PC-9 (cell line): ENCODE results near the gene KIAA0513. TPM values are rescaled to one million over a fixed set of nuclear protein-coding genes. Genes with fewer than 3 reads are reported as not detected.

Source experiments
- BruUV-seq: library from RNA; stranded (reverse); fragments of 400-500 nt; replicated peaks from 2 replicates; lab custom pipeline; 2021; lab: Mats Ljungman, UMichigan
- CTCF ChIA-PET: fragments of 300-600 bp; sonication (Branson Sonifier 250); formaldehyde crosslinking; loops from one replicate; lab custom pipeline; 2022; ENCODE audit warnings: antibody characterized with exemption; lab: Charles Lee
- POLR2A ChIA-PET: fragments of 300-600 bp; sonication (Branson Sonifier 250); formaldehyde crosslinking; loops from one replicate; lab custom pipeline; 2022; ENCODE audit warnings: antibody characterized with exemption; ENCODE audit not compliant: unreplicated experiment; lab: Charles Lee
- DNase-seq, 2 experiments: peaks; one replicate each; pipeline versions ENCODE4 v3.0.0 to v3.0.0-alpha.2; 2015 to 2022; ENCODE audit warnings: mixed read lengths in 1 of 2
- H2AFZ ChIP-seq: fragments of 200-600 bp; sonication (generic); 2 replicates; pipeline ENCODE4 v1.8.1; 2017; ENCODE audit warnings: antibody characterized with exemption
- H3F3A ChIP-seq: fragments of 200-600 bp; sonication (generic); 2 replicates; pipeline ENCODE4 v1.8.1; 2017; ENCODE audit warnings: antibody characterized with exemption, mild to moderate bottlenecking, low read depth; ENCODE audit not compliant: insufficient read depth
- H3K27ac ChIP-seq: fragments of 200-600 bp; sonication (generic); 2 replicates; pipeline ENCODE4 v1.6.1; 2016; ENCODE audit warnings: mixed run types
- H3K27me3 ChIP-seq: fragments of 200-600 bp; sonication (generic); 2 replicates; pipeline ENCODE4 v1.6.1; 2016; ENCODE audit warnings: low read depth, mixed run types; ENCODE audit not compliant: insufficient read depth
- H3K36me3 ChIP-seq: fragments of 200-600 bp; sonication (generic); 2 replicates; pipeline ENCODE4 v1.6.1; 2016; ENCODE audit warnings: low read depth, mixed run types
- H3K4me1 ChIP-seq: fragments of 200-600 bp; sonication (generic); replicated peaks from 2 replicates; pipeline ENCODE4 v1.6.1; 2016; ENCODE audit warnings: mixed run types; ENCODE audit not compliant: insufficient read depth
- H3K4me2 ChIP-seq: fragments of 200-600 bp; sonication (generic); 2 replicates; pipeline ENCODE4 v1.6.1; 2017; ENCODE audit warnings: mixed run types
- H3K4me3 ChIP-seq: fragments of 200-600 bp; sonication (generic); 2 replicates; pipeline ENCODE4 v1.6.1; 2016; ENCODE audit warnings: mixed run types
- H3K79me2 ChIP-seq: fragments of 200-600 bp; sonication (generic); 2 replicates; pipeline ENCODE4 v1.6.1; 2017; ENCODE audit warnings: low read depth, mixed run types
- H3K9me2 ChIP-seq: fragments of 200-600 bp; sonication (generic); 2 replicates; pipeline ENCODE4 v1.8.1; 2017; ENCODE audit warnings: mild to moderate bottlenecking; ENCODE audit not compliant: insufficient read depth
- H3K9me3 ChIP-seq: fragments of 200-600 bp; sonication (generic); 2 replicates; pipeline ENCODE4 v1.8.1; 2016; ENCODE audit warnings: low read depth; ENCODE audit not compliant: insufficient read depth
- H4K20me1 ChIP-seq: fragments of 200-600 bp; sonication (generic); 2 replicates; pipeline ENCODE4 v1.8.1; 2017; ENCODE audit not compliant: insufficient read depth
- CTCF ChIP-seq: fragments of 200-600 bp; sonication (generic); conservative IDR thresholded peaks from 2 replicates; pipeline ENCODE4 v1.6.1; 2017; ENCODE audit warnings: mixed run types, antibody characterized with exemption, mild to moderate bottlenecking, moderate library complexity
- EZH2 ChIP-seq: fragments of 200-600 bp; sonication (generic); IDR thresholded peaks from 2 replicates; pipeline ENCODE4 v1.8.0; 2017; ENCODE audit warnings: antibody characterized with exemption, low read depth
- intact Hi-C: fragments of 100-400 bp; cut with micrococcal nuclease; formaldehyde crosslinking; loops from one replicate; pipeline ENCODE4 v1.10.0; 2022; ENCODE audit not compliant: unreplicated experiment
- total RNA-seq: library from RNA; stranded (reverse); gene quantifications from 2 replicates; pipeline ENCODE4 v1.2.3, GENCODE V29; 2021

KIAA0513 gene
- total RNA-seq, 1 experiment from 2014 or later: 4.3 TPM

- Histone ChIP-seq H3F3A (peaks cover 14% of the 10 kb centered on the region), H3K36me3 (peaks cover 33% of the 10 kb centered on the region; the same call in 1 of the 2 replicates), H3K4me2 (peak overlapping the region; percentile 23), H2AFZ (no peak overlapping the region), H3K4me1 (peaks cover 24% of the 10 kb centered on the region), H3K27me3 (no peaks in the 10 kb centered on the region), H3K9me3 (no peaks in the 10 kb centered on the region), H3K79me2 (peaks cover 32% of the 10 kb centered on the region), H3K4me3 (no peak overlapping the region), H3K27ac (peak overlapping the region; percentile 77), H3K9me2 (no peaks in the 10 kb centered on the region), H4K20me1 (no peaks in the 10 kb centered on the region)
- TF ChIP-seq EZH2 (no peak), CTCF (no peak)
- POLR2A ChIA-PET: interaction anchor here (0.6 to 0.7 kb wide), 2 partner anchors 80 to 428 kb away, joined by 3 to 5 read pairs; no protein-coding TSS in a partner anchor
- DNase-seq: peak; percentile 57 to 75
- CTCF ChIA-PET: interaction anchor here (0.7 kb wide), 1 partner anchor 42 kb away, joined by 23 read pairs; no protein-coding TSS in a partner anchor
- intact Hi-C loops: no loop called here
- BruUV-seq: TSS peak; percentile 13
Measured at GRCh38 chr16:84985079-84986065, 42.2 kb upstream of the KIAA0513 start.

- H3K9me3 ChIP-seq: no peaks in the 10 kb centered on the region
- H3K4me3 ChIP-seq: no peak overlapping the region
- no peaks in the 10 kb centered on the region for H3K9me2 ChIP-seq
- H4K20me1 ChIP-seq: no peaks in the 10 kb centered on the region
- no peak for DNase-seq
- H3K4me1 ChIP-seq: peaks cover 24% of the 10 kb centered on the region
- H3K36me3 ChIP-seq: peaks cover 29% of the 10 kb centered on the region; the same call in 1 of the 2 replicates
- H3K79me2 ChIP-seq: peaks cover 37% of the 10 kb centered on the region
- peak overlapping the region; percentile 23 for H3K4me2 ChIP-seq
- CTCF ChIA-PET: no interaction called here
- H2AFZ ChIP-seq: no peak overlapping the region
- H3F3A ChIP-seq: peaks cover 14% of the 10 kb centered on the region
- BruUV-seq: no TSS peak
- intact Hi-C loops: no loop called here
- no peaks in the 10 kb centered on the region for H3K27me3 ChIP-seq
- POLR2A ChIA-PET: interaction anchor here (0.7 kb wide), 1 partner anchor 79 kb away, joined by 5 read pairs; no protein-coding TSS in a partner anchor
- no peak for TF ChIP-seq CTCF
- no peak for TF ChIP-seq EZH2
- peak overlapping the region; percentile 77 for H3K27ac ChIP-seq
Measured at GRCh38 chr16:84986102-84986501, 41.5 kb upstream of the KIAA0513 start.

GRCh38 chr16:84986879-84987278 is 40.7 kb upstream of the KIAA0513 start:
- Histone ChIP-seq H3K27me3 (no peaks in the 10 kb centered on the region), H3K4me1 (peaks cover 24% of the 10 kb centered on the region), H3K4me3 (no peak overlapping the region), H3K79me2 (peaks cover 45% of the 10 kb centered on the region), H3K4me2 (no peak overlapping the region), H3K9me2 (no peaks in the 10 kb centered on the region), H3K27ac (peak overlapping the region; percentile 77), H2AFZ (no peak overlapping the region), H3K36me3 (peaks cover 30% of the 10 kb centered on the region; the same call in 1 of the 2 replicates), H3F3A (peaks cover 14% of the 10 kb centered on the region), H3K9me3 (no peaks in the 10 kb centered on the region), H4K20me1 (no peaks in the 10 kb centered on the region)
- ChIA-PET POLR2A (no interaction called here), CTCF (no interaction called here)
- intact Hi-C loops: no loop called here
- no TSS peak for BruUV-seq
- no peak for DNase-seq
- TF ChIP-seq EZH2: no peak
